ENCODE data around the gene NAGS.

DNA sequence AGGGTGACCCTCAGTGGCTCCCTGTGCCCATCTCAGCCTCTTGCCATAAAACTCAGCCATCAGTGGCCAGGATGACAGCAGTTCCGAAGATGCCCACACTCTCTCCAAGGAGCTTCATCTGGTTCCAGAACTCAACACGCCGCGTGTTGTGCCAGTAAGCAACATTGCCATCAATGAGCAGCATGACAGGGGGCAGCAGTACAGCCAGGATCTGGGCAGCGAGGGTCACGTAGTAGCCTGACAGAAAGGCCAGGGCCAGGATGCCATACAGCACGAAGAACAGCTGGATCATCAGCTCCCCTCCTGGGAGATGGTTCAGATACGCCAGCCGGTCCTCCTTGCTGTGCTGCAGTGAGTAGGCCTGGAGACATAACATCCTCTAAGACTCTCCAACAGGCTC is 7.5 kb downstream of the NAGS start:
- TF ChIP-seq, protein P1, sequence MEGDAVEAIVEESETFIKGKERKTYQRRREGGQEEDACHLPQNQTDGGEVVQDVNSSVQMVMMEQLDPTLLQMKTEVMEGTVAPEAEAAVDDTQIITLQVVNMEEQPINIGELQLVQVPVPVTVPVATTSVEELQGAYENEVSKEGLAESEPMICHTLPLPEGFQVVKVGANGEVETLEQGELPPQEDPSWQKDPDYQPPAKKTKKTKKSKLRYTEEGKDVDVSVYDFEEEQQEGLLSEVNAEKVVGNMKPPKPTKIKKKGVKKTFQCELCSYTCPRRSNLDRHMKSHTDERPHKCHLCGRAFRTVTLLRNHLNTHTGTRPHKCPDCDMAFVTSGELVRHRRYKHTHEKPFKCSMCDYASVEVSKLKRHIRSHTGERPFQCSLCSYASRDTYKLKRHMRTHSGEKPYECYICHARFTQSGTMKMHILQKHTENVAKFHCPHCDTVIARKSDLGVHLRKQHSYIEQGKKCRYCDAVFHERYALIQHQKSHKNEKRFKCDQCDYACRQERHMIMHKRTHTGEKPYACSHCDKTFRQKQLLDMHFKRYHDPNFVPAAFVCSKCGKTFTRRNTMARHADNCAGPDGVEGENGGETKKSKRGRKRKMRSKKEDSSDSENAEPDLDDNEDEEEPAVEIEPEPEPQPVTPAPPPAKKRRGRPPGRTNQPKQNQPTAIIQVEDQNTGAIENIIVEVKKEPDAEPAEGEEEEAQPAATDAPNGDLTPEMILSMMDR (conservative IDR thresholded peaks at IDR 0.05; ENCODE audit: low read depth in 2 of 2), result no peak
- TF ChIP-seq, protein P2, sequence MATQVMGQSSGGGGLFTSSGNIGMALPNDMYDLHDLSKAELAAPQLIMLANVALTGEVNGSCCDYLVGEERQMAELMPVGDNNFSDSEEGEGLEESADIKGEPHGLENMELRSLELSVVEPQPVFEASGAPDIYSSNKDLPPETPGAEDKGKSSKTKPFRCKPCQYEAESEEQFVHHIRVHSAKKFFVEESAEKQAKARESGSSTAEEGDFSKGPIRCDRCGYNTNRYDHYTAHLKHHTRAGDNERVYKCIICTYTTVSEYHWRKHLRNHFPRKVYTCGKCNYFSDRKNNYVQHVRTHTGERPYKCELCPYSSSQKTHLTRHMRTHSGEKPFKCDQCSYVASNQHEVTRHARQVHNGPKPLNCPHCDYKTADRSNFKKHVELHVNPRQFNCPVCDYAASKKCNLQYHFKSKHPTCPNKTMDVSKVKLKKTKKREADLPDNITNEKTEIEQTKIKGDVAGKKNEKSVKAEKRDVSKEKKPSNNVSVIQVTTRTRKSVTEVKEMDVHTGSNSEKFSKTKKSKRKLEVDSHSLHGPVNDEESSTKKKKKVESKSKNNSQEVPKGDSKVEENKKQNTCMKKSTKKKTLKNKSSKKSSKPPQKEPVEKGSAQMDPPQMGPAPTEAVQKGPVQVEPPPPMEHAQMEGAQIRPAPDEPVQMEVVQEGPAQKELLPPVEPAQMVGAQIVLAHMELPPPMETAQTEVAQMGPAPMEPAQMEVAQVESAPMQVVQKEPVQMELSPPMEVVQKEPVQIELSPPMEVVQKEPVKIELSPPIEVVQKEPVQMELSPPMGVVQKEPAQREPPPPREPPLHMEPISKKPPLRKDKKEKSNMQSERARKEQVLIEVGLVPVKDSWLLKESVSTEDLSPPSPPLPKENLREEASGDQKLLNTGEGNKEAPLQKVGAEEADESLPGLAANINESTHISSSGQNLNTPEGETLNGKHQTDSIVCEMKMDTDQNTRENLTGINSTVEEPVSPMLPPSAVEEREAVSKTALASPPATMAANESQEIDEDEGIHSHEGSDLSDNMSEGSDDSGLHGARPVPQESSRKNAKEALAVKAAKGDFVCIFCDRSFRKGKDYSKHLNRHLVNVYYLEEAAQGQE (IDR thresholded peaks at IDR 0.05; ENCODE audit: unreplicated experiment), result no peak
- TF ChIP-seq ZNF114 (CRISPR knock-in tag; IDR thresholded peaks at IDR 0.05) (no peak), POLR2AphosphoS5 (IDR thresholded peaks at IDR 0.05; ENCODE audit: low read depth) (no peak), EZH2 (IDR thresholded peaks at IDR 0.05; ENCODE audit: low read depth, unreplicated experiment) (no peak), JUNB (IDR thresholded peaks at IDR 0.05; ENCODE audit: unreplicated experiment) (no peak)
- TF ChIP-seq, protein P3, sequence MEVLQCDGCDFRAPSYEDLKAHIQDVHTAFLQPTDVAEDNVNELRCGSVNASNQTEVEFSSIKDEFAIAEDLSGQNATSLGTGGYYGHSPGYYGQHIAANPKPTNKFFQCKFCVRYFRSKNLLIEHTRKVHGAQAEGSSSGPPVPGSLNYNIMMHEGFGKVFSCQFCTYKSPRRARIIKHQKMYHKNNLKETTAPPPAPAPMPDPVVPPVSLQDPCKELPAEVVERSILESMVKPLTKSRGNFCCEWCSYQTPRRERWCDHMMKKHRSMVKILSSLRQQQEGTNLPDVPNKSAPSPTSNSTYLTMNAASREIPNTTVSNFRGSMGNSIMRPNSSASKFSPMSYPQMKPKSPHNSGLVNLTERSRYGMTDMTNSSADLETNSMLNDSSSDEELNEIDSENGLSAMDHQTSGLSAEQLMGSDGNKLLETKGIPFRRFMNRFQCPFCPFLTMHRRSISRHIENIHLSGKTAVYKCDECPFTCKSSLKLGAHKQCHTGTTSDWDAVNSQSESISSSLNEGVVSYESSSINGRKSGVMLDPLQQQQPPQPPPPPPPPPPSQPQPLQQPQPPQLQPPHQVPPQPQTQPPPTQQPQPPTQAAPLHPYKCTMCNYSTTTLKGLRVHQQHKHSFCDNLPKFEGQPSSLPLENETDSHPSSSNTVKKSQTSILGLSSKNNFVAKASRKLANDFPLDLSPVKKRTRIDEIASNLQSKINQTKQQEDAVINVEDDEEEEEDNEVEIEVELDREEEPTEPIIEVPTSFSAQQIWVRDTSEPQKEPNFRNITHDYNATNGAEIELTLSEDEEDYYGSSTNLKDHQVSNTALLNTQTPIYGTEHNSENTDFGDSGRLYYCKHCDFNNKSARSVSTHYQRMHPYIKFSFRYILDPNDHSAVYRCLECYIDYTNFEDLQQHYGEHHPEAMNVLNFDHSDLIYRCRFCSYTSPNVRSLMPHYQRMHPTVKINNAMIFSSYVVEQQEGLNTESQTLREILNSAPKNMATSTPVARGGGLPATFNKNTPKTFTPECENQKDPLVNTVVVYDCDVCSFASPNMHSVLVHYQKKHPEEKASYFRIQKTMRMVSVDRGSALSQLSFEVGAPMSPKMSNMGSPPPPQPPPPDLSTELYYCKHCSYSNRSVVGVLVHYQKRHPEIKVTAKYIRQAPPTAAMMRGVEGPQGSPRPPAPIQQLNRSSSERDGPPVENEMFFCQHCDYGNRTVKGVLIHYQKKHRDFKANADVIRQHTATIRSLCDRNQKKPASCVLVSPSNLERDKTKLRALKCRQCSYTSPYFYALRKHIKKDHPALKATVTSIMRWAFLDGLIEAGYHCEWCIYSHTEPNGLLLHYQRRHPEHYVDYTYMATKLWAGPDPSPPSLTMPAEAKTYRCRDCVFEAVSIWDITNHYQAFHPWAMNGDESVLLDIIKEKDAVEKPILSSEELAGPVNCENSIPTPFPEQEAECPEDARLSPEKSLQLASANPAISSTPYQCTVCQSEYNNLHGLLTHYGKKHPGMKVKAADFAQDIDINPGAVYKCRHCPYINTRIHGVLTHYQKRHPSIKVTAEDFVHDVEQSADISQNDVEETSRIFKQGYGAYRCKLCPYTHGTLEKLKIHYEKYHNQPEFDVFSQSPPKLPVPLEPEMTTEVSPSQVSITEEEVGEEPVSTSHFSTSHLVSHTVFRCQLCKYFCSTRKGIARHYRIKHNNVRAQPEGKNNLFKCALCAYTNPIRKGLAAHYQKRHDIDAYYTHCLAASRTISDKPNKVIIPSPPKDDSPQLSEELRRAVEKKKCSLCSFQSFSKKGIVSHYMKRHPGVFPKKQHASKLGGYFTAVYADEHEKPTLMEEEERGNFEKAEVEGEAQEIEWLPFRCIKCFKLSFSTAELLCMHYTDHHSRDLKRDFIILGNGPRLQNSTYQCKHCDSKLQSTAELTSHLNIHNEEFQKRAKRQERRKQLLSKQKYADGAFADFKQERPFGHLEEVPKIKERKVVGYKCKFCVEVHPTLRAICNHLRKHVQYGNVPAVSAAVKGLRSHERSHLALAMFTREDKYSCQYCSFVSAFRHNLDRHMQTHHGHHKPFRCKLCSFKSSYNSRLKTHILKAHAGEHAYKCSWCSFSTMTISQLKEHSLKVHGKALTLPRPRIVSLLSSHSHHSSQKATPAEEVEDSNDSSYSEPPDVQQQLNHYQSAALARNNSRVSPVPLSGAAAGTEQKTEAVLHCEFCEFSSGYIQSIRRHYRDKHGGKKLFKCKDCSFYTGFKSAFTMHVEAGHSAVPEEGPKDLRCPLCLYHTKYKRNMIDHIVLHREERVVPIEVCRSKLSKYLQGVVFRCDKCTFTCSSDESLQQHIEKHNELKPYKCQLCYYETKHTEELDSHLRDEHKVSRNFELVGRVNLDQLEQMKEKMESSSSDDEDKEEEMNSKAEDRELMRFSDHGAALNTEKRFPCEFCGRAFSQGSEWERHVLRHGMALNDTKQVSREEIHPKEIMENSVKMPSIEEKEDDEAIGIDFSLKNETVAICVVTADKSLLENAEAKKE (CRISPR knock-in tag; IDR thresholded peaks at IDR 0.05), result no peak
